ENCODE data around the gene GABARAPL2.
A peak's percentile ranks its signal among the peaks of the same experiment; 100 is the strongest.
"Not testable (repeated sequence)": the region's sequence is repeated elsewhere in the genome, so short reads cannot be mapped to it uniquely, and the experiment has no call there.

The GABARAPL2 gene

DNA sequence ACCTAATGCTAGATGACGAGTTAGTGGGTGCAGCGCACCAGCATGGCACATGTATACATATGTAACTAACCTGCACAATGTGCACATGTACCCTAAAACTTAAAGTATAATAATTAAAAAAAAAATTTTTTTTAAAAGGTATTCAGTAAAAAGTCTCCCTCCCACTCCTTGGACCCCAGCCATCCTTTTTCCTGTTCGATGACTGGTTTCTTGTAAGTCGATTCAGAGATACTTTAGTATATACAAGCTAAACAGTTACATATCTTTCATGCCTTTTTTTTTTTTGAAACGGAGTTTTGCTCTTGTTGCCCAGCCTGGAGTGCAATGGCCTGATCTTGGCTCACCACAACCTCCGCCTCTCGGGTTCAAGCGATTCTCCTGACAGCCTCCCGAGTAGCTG lies 25.7 kb downstream of the GABARAPL2 start:
- DNase-seq, result not testable (repeated sequence)

DNA sequence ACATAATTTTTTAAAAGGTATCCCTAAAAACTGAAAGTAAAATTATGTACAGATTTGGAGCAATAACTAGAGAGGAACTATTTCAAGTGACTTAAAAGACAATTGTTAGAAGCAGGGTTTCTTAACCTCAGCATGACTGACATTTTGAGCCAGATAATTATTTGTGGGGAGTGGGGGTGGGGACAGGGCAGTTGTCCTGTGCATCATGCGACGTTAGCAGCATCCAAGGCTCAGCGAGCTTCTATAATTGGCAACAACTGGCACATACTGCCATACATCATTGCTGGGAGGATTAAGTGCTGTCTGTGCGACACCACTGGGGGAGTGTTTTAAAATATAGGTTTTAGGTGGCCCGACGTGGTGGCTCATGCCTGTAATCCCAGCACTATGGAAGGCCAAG lies 27.1 kb downstream of the GABARAPL2 start:
- DNase-seq, result no peak

- no peak for DNase-seq
Measured at GRCh38 chr16:75593825-75594820, 27.9 kb downstream of the GABARAPL2 start.

DNA sequence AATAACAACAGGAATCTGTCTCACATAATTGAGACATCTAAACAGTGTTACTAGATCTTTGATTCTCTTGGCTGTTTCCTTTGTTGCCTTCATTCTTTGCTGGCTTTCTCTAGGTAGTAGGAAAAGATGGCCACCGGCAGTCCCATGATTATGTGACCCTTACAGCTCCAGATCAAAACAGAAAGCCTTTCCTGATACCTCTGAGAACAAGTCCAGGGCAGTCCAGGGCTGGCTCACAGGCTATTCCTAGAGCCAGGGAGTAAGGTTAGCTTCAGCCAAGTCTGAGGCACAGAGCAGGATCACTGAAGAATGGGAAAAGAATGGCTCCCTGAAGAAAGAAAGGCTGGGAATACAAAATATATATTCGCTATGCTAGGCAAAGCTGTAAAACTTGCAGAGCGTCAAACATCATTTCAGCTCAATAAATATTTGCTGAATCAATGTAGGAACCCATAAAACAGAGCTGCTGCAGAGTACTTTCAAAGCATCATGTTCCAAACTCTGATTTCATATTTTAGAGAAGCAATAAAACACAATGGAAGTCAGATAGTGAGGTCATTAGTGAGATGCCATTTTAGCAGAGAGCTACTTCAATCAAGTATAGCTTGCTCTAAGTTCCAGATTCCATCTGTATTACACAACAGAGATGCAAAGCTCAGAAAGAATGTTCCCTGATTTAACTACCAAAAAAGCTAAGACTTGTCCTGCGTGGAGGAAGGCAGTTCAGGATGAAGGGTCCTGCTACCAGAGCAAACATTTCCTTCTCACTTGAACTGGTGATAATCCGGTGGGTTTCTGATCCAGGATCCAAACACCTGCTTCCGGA lies 33.5 kb downstream of the GABARAPL2 start:
- no peak for DNase-seq

- DNase-seq, result no peak
Measured at GRCh38 chr16:75603241-75603640, 37.1 kb downstream of the GABARAPL2 start.

DNA sequence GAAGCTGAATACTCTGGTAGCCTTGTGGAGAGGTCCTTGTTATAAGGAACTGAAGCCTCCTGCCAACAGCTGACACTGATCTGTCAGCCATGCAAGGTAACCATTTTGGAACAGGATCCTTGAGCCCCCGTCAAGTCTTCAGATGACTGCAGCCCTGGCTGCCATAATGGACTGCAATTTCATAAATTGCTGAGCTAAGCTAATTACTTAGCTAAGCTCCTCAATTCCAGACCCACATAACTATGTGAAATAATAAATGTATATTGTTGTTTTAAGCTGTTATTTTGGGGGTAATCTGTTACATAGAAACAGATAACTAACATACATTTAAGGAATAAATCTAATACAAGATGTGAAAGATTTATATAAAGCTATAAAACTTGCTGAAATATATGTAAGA lies 40.3 kb downstream of the GABARAPL2 start:
- no peak for DNase-seq

DNA sequence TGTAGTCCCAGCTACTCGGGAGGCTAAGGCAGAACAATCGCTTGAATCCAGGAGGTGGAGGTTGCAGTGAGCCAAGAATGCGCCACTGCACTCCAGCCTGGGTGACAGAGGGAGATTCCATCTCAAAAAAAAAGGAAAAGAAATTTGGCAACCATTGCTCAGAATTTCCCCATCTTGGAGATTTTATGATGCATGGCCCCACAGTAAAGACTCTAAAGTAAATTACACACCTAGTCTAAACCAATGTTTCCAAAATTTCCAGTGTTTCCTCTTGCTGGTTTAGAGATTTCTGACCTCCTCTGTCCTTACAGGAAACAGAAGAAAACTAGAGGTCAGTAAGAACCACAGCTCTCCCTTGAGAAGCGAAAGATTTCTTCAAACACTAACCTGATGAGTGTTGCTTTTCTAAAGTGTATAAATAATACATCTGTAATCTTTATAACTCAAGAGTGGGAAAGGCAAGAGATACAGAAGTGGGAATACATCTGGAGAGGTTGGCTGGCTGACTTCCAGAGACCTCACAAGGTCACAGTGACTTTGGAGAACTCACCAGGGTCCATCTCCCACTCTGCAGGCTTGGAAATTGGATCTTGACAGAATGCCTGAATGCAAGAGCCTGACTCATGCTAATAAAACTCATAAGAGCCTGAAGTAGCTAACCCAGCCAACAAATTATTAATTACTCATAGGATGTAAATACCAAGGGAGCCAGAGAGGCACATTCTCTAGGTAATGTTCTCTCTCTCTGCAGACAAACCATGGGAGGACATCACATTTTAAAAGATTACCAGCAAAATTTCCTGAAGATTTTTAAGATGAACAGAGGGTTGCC lies 48.1 kb downstream of the GABARAPL2 start:
- no peak for DNase-seq

DNA sequence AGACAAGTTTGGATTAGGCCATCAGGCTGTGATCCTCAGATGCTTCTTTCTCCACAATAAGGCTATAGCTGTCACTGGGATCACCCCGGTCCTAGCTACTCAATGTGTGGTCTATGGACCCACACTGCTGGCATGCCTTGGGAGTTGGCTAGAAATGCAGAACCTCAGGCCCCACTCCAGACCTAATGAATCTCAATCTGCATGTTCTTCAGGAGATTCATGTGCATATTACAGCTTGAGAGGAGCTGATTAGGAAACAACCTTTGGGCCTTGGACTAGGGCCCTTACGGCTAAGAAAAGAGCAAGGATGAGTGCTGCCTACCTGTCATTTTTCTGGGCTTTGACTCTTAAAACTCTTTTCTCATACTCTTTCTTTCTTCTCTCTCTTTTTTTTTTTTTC lies 49.4 kb downstream of the GABARAPL2 start:
- DNase-seq, result no peak

DNA sequence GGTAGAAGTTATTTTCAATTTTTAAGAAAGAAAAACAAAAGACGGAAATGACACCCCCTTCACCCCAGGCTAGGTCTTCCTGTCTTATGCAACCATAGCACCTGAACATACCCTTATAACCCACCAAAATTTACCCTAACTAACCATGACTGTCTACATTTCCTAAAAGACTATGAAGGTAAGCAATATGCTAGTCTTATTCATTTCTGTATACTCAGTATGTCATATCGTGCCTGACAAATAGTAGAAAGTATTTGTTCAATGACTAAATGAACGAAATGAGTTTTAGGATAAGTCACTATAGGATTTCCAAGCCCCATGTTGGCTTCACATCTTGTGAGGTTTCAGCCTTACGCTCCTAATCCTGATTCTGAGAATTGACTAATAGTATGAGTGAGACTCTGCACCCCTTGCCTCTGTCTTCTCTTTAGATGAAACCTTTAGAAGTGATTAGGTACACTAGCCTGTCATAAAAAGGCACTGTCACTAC lies 50.4 kb downstream of the GABARAPL2 start:
- no peak for DNase-seq

DNA sequence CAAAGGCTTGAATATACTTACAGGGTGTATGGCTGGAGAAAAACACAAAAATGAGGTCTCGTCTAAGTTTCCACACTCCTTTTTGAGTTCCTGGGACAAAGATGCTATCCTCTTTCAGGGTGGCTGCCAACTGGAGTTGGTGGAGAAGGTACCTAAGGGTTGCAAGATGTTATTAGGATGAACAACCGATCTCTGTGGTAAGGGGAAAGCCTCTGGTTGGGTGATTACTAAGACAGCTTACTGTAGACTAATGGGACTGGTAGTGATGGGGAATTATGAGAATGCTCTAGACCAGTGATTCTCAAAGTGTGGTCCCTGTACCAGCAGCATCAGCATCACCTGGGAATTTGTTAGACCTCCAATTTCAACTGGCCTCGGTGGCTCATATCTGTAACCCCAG lies 50.9 kb downstream of the GABARAPL2 start:
- no peak for DNase-seq

- DNase-seq, result no peak
Measured at GRCh38 chr16:75618780-75619179, 52.6 kb downstream of the GABARAPL2 start.

- peak; percentile 12 for DNase-seq
Measured at GRCh38 chr16:75620326-75621169, 54.4 kb downstream of the GABARAPL2 start.

DNA sequence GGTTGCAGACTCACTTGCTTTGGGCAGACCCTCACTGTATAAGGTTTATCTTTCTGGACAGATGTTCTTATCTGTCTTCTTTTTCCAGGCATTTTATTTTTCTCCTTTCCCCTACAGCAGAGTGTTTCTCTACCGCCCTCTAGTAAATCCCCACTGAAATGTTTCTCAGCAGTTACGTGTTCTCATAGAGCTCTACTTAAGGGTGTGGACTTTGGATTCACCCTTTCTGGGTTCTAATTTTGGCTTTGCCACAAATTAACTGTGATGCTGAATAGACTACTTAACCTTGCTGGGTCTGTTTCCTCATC lies 54.9 kb downstream of the GABARAPL2 start:
- no peak for DNase-seq

- peak; percentile 95 for DNase-seq
Measured at GRCh38 chr16:75622761-75623605, 56.8 kb downstream of the GABARAPL2 start, which contains the start of gene ADAT1. Gene ADAT1, minus strand, starts transcription at chr16:75623281. Its CDS starts 2,482 bp downstream, at chr16:75620799.

DNA sequence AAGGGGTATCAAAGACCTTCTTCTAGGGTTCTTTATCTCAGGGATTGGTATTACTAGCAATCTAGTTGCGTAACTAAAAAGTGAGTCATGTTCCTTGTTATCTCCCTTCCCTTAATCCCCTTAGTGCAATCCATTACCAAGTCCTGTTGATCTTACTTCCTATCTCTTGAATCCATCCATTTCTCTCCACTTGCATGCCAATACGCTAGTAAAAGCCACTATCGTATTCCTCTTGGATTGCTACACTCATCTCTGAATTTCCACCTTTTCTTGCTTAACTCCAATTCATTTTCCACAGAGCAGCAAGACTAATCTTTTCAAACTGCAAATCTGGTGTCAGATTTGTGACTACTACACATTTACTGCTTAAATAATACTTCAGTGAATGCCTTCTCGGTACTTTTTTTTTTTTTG lies 58.7 kb downstream of the GABARAPL2 start:
- DNase-seq, result no peak

- DNase-seq, result no peak
Measured at GRCh38 chr16:75626806-75627205, 60.6 kb downstream of the GABARAPL2 start.

All from activated effector memory CD4-positive, alpha-beta T cell treated with Interleukin-2 at 50 U/mL for 16 hours (primary cell).